Measurements from ENCODE around the gene FALEC.
"Not testable (repeated sequence)": the region's sequence is repeated elsewhere in the genome, so short reads cannot be mapped to it uniquely, and the experiment has no call there.

Gene FALEC

DNA sequence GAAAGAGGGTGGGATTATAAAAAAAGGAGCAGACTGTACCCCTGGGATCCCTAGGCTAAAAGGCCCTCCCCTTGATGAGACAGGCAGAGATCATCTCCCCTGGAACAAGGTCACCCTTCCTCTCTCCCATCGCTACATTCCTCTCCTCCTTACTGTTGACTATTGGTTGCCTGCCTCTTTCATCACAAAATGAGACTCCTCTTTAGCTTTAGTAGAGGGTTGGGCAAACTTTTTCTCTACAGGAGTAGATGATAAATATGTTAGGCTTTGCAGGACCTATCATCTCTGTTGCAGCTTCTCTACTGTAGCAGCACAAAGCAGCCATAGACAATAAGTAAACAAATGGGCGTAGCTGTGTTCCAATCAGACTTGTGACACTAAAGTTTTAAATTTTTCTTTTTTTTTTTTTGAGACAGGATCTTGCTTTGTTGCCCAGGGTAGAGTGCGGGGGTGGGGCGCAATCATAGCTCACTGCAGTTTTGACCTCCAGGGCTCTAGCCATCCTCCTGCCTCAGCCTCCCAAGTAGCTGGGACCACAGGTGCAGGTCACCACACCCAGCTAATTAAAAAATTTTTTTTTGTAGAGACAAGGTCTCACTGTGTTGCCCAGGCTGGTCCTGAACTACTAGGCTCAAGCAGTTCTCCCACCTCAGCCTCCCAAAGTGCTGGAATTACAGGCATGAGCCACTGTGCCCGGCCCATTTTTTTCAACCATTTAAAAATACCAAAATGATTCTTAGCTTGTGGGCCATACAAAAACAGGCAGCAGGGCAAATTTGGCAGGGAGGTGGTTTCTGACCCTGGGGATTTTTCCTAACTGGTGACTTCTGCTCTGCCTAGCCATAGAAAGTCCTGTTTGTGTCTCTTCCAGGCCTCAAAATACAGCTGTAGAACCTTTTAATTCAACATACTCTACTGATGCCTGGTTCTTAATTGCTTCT, 48.8 kb downstream of the FALEC start:
- H3K4me3 ChIP-seq (ENCODE audit: control insufficient read depth, low read depth, low read length), result no peak overlapping the region
- no peak for DNase-seq (ENCODE audit: low read depth)
- TF ChIP-seq, protein P1, sequence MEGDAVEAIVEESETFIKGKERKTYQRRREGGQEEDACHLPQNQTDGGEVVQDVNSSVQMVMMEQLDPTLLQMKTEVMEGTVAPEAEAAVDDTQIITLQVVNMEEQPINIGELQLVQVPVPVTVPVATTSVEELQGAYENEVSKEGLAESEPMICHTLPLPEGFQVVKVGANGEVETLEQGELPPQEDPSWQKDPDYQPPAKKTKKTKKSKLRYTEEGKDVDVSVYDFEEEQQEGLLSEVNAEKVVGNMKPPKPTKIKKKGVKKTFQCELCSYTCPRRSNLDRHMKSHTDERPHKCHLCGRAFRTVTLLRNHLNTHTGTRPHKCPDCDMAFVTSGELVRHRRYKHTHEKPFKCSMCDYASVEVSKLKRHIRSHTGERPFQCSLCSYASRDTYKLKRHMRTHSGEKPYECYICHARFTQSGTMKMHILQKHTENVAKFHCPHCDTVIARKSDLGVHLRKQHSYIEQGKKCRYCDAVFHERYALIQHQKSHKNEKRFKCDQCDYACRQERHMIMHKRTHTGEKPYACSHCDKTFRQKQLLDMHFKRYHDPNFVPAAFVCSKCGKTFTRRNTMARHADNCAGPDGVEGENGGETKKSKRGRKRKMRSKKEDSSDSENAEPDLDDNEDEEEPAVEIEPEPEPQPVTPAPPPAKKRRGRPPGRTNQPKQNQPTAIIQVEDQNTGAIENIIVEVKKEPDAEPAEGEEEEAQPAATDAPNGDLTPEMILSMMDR (IDR thresholded peaks at IDR 0.05; ENCODE audit: control insufficient read depth, insufficient read depth, low read depth, low read length, missing control alignments), result no peak

DNA sequence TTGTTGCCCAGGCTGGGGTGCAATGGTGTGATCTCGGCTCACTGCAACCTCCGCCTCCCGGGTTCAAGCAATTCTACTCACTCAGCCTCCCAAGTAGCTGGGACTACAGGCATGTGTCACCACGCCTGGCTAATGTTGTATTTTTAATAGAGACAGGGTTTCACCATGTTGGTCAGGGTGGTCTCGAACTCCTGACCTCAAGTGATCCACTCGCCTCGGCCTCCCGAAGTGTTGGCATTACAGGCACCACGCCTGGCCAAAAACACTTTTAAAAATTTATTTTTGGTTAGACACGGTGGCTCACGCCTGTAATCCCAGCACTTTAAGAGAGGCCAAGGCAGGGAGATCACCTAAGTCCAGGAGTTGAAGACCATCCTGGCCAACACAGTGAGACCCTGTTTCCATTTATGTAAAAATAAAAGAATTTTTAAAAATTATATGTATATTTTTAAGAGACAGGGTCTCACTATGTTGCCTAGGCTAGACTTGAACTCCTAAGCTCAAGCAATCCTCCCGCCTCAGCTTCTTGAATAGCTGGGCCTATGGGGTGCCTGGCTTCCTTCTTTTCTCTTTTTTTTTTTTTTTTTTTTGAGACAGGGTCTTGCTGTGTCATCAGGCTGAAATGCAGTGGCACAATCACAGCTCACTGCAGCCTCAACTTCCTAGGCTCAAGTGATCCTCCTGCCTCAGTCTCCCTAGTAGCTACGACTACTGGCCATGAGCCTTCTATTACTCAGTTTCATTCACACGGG, 49.9 kb downstream of the FALEC start:
- not testable (repeated sequence) for DNase-seq (ENCODE audit: low read depth); H3K4me3 ChIP-seq (ENCODE audit: control insufficient read depth, low read depth, low read length)

DNA sequence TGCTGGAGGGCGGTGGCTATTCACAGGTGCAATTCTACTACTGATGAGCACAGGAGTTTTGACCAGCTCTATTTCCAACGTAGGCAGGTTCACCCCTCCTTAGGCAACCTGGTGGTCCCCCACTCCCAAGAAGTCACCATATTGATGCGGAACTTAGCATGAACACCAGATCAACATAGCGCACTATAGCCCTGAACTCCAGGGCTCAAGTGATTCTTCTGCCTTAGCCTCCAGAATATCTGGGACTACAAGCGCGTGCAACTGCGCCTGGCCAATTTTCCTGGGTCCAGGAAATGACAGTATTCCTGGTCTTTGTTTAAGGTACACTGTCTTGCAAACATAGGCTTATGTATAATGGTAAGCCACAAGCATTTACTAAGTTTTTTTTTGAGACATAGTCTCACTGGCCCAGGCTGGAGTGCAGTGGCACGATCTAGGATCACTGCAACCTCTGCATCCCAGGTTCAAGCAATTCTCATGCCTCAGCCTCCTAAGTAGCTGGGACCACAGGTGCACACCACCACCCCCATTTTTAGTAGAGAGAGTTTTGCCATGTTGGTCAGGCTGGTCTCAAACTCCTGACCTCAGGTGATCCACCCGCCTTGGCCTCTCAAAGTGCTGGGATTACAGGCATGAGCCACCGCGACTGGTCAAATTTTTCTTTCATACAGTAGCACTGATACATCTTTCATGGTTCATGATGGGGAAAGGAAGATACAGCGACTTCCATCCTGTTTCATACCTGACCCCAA, 51.2 kb downstream of the FALEC start:
- DNase-seq (ENCODE audit: low read depth), result no peak
- TF ChIP-seq, protein P1 (IDR thresholded peaks at IDR 0.05; ENCODE audit: control insufficient read depth, insufficient read depth, low read depth, low read length, missing control alignments), result no peak
- no peak overlapping the region for H3K4me3 ChIP-seq (ENCODE audit: control insufficient read depth, low read depth, low read length)

DNA sequence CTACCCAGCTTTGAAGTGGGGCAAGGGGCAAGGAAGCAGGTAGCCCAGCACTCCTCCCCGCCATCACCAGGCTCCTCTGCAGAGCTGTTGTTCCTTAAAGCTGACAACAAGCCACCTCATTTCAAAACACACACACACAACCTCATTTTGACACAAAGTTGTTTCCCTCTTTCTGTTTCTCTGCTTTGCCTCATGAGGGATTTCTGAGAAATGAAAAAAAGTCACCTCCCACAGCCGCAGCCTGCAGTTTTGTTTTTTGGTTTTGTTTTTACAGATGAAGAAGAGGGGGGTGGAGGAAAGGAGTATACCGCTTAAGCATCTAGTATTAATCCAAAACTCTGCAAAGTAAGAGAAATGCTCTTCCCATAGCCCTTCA, 51.8 kb downstream of the FALEC start:
- no peak overlapping the region for H3K4me3 ChIP-seq (ENCODE audit: control insufficient read depth, low read depth, low read length)
- no peak for DNase-seq (ENCODE audit: low read depth)
- TF ChIP-seq, protein P1 (IDR thresholded peaks at IDR 0.05; ENCODE audit: control insufficient read depth, insufficient read depth, low read depth, low read length, missing control alignments), result no peak

DNA sequence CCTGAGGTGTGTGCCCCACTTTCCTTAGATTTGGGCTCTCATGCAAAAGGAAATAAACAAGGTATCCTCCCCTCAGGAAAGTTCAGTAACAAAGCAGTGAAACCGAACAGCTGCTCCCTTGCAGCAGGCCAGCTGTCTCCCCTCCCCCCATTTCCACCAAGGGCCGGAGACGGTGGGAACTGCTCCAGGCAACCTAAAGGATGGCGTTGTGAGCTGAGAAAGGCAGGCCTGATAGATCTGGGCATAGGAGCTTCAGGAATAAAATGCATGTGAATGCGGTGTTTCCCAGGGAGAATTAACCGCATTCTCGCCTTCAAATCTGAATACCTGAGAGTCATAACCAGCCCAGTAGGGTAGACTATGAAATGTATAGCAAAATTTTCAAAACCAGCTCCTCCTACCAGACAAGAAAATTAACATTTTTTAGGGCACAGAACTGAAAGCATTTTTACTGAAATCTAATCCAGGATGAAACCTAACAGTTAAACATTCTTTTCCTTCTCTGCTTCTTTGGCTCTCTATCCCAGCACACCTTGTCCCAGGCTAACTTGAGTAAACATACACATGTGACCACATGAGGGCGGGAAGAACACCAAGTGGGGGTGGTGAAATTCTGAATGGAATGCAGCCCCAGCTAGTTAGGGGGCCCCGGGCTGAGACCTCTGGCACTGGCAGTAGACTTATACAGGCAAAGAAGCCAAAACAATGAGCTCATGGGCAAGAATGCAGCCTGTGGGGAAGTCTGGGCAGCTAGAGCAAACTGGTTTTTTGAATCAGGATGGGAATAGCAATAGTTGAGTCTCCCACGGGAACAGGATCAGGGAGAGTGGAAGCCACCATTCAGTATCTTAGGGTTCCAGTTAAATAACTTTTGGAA, 52.4 kb downstream of the FALEC start:
- H3K4me3 ChIP-seq (ENCODE audit: control insufficient read depth, low read depth, low read length), result no peak overlapping the region
- DNase-seq (ENCODE audit: low read depth), result peak; percentile 95
- TF ChIP-seq, protein P1 (IDR thresholded peaks at IDR 0.05; ENCODE audit: control insufficient read depth, insufficient read depth, low read depth, low read length, missing control alignments), result no peak

DNA sequence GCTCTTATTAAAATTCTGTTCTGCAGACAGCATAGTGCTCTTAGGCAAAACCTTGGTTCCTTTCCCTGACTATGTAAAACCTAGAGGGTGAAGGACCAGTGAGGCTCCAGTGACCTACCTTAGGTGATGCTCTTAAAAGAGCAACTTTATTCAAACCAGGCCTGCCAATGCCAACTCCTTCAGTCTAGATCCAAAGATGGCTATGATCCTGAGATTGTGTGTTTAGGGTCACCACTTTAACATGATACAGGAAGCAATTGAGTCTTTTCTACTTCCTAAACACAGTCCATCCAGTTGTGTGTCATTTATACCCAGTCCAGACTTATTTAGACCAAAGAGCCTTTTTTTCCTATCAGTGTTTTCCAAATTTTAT, 53.0 kb downstream of the FALEC start:
- no peak overlapping the region for H3K4me3 ChIP-seq (ENCODE audit: control insufficient read depth, low read depth, low read length)
- DNase-seq (ENCODE audit: low read depth), result no peak
- TF ChIP-seq, protein P1 (IDR thresholded peaks at IDR 0.05; ENCODE audit: control insufficient read depth, insufficient read depth, low read depth, low read length, missing control alignments), result no peak
